Chondrocyte (in vitro differentiated cells): ENCODE data around the gene RNU5D-1. TPM values are rescaled to one million over a fixed set of nuclear protein-coding genes. Genes with fewer than 3 reads are reported as not detected.

Source experiments
- DNase-seq: peaks from one replicate; pipeline ENCODE4 v3.0.0; 2021; ENCODE audit warnings: mixed read lengths, low spot score
- H3K27ac Mint-ChIP-seq: one replicate; pipeline ENCODE4 v1.8.0; 2021; ENCODE audit warnings: mild to moderate bottlenecking, moderate library complexity, mixed read lengths; ENCODE audit not compliant: unreplicated experiment
- H3K27me3 Mint-ChIP-seq: 2 replicates; pipeline ENCODE4 v1.8.0; 2021; ENCODE audit warnings: low read depth, mixed read lengths
- H3K36me3 Mint-ChIP-seq: 2 replicates; pipeline ENCODE4 v1.8.0; 2021; ENCODE audit warnings: low read depth, mixed read lengths
- H3K4me1 Mint-ChIP-seq: 2 replicates; pipeline ENCODE4 v1.8.0; 2021; ENCODE audit warnings: low read depth, mild to moderate bottlenecking, mixed read lengths
- H3K4me3 Mint-ChIP-seq: one replicate; pipeline ENCODE4 v1.8.0; 2021; ENCODE audit warnings: mild to moderate bottlenecking, moderate library complexity, mixed read lengths; ENCODE audit not compliant: unreplicated experiment
- H3K9me3 Mint-ChIP-seq: 2 replicates; pipeline ENCODE4 v1.8.0; 2021; ENCODE audit warnings: low read depth, mixed read lengths
- CTCF ChIP-seq: fragments of 200-600 bp; sonication (generic); IDR thresholded peaks from 2 replicates; pipeline ENCODE4 v1.5.0; 2021; ENCODE audit warnings: antibody characterized with exemption, mild to moderate bottlenecking, moderate library complexity
- total RNA-seq: library from RNA; stranded (reverse); gene quantifications from 3 replicates; pipeline ENCODE4 v1.2.1, GENCODE V29; 2021

RNU5D-1 gene
- total RNA-seq, 1 donor from 2014 or later: not detected

DNA sequence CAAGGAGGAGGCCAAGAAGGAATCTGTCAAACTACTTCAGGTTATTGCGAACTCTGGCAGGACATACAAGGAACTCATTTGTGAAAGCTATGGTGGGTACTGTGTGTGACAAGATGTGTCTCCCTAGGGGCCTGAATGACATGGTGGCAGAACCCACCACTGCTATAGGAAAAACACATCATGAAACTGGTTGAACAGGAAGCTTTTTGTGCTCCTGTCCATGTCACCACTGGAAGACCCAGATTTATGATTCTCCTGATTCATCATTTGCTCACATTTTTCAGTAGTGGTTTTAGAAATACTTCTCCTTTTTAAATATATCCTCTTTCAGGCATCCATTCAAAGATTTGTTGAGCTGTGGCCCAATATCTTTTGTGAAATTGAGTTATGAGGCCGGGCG lies 32.8 kb downstream of the RNU5D-1 start:
- no peak for DNase-seq
- H3K4me1 Mint-ChIP-seq: no peaks in the 10 kb centered on the region
- H3K27ac Mint-ChIP-seq: no peak overlapping the region
- H3K36me3 Mint-ChIP-seq: no peaks in the 10 kb centered on the region
- TF ChIP-seq CTCF: no peak
- H3K4me3 Mint-ChIP-seq: no peak overlapping the region
- no peaks in the 10 kb centered on the region for H3K27me3 Mint-ChIP-seq
- no peaks in the 10 kb centered on the region for H3K9me3 Mint-ChIP-seq

DNA sequence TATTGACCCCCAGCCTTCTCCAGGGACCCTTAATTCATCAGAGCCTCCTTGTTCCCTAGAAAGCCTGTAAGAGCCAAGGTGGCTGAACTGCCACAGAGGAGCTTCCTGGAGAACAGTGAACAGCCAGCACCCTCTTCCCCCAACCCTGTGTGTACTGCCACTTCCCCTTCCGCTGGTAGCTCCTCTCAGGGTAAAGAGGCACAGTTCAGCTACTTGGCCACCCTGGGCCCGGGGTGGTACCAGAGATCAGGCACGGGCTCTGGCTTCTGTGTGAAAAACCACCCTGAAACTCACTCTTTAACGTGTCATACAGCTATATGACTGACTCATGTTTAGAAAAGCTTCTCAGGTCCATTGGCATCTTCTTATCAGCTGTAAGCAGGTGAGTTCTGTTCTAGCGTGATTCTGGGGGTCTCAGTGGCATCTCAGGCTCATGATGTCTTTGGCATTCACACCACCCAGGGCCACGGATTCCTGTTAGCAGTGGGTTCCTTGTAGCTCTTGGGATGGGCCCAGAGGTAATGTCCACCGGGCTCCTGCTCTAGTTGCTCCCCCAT lies 34.1 kb downstream of the RNU5D-1 start:
- Mint-ChIP-seq H3K36me3 (no peaks in the 10 kb centered on the region), H3K4me1 (no peaks in the 10 kb centered on the region), H3K4me3 (no peak overlapping the region), H3K27me3 (no peaks in the 10 kb centered on the region), H3K27ac (no peak overlapping the region), H3K9me3 (no peaks in the 10 kb centered on the region)
- TF ChIP-seq CTCF: no peak
- DNase-seq: no peak

DNA sequence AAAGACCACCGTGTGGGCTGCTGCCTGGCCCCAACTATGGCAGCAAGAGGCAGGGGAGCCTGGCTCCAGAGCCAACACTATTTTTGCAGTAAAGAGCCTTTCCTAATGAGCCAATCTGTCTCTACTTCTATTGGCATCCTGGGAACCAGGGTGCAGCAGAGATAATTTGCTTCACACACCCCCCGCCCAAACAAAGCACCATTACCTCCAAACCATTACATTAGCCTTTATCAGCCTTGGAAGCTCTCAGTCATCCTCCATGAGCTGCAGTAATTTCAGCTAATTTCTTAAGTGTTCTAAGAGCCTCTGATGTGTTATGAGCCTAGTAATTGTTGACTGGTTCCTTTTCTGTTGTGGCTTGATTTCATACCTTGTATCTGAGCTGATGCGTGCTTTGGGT lies 34.9 kb downstream of the RNU5D-1 start:
- no peaks in the 10 kb centered on the region for H3K9me3 Mint-ChIP-seq
- no peak for TF ChIP-seq CTCF
- no peaks in the 10 kb centered on the region for H3K4me1 Mint-ChIP-seq
- H3K36me3 Mint-ChIP-seq: peaks cover 4% of the 10 kb centered on the region
- H3K27ac Mint-ChIP-seq: no peak overlapping the region
- peaks cover 3% of the 10 kb centered on the region for H3K27me3 Mint-ChIP-seq
- no peak overlapping the region for H3K4me3 Mint-ChIP-seq
- peak; percentile 24 for DNase-seq

GRCh38 chr1:44695671-44696070 lies 35.3 kb downstream of the RNU5D-1 start:
- Mint-ChIP-seq H3K4me3 (no peak overlapping the region), H3K4me1 (no peaks in the 10 kb centered on the region), H3K36me3 (peaks cover 4% of the 10 kb centered on the region), H3K27me3 (peaks cover 3% of the 10 kb centered on the region), H3K9me3 (no peaks in the 10 kb centered on the region), H3K27ac (no peak overlapping the region)
- TF ChIP-seq CTCF: no peak
- no peak for DNase-seq

DNA sequence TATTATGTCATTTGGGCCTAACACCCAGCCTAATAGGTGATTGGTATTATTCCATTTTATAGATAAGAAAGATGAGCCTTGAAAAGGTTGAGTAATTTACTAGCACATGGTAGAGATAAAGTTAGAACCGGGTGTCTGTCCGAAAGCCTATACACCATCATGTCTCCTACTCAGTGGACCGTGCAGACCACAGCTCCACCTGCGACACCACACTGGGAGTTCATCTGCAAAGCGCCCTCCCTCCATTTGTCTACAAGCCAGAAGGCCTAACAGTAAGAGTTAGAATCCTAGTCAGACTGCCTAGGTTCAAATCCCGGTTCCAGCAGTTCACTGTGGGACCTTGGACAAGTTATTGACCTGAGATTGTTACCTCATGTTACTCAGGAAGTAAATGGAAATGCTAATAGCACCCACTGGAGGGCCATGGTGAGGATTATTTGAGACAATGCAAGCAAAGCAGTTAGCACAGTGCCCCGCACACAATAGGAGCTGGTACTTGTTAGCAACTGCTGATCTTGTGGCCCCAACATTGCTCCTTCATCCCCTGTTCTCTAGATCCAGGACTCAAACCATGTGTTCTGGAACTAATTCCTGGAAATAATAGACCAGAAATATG lies 36.0 kb downstream of the RNU5D-1 start:
- TF ChIP-seq CTCF: no peak
- Mint-ChIP-seq H3K36me3 (peaks cover 4% of the 10 kb centered on the region), H3K4me1 (no peaks in the 10 kb centered on the region), H3K27me3 (peaks cover 3% of the 10 kb centered on the region), H3K9me3 (no peaks in the 10 kb centered on the region), H3K4me3 (no peak overlapping the region), H3K27ac (no peak overlapping the region)
- no peak for DNase-seq
